SHP77 treated with DMSO at 0.1 percent for 48 hours (cell line): Measurements from ENCODE around the gene AREL1.

ENCODE experiments used
- DNase-seq: peaks from one replicate; lab custom pipeline; 2025; lab: John Stamatoyannopoulos, UW

The AREL1 gene

GRCh38 chr14:74635847-74636246, 77.0 kb downstream of the AREL1 start:
- no peak for DNase-seq

GRCh38 chr14:74634964-74635363, 77.9 kb downstream of the AREL1 start:
- DNase-seq = no peak

GRCh38 chr14:74634481-74634880, 78.4 kb downstream of the AREL1 start:
- DNase-seq = no peak

GRCh38 chr14:74630881-74631690, 81.8 kb downstream of the AREL1 start:
- no peak for DNase-seq

GRCh38 chr14:74628418-74628817, 84.5 kb downstream of the AREL1 start:
- no peak for DNase-seq

- DNase-seq = no peak
Measured at GRCh38 chr14:74627076-74627475, 85.8 kb downstream of the AREL1 start.

- no peak for DNase-seq
Measured at GRCh38 chr14:74622257-74622656, 90.6 kb downstream of the AREL1 start.

- no peak for DNase-seq
Measured at GRCh38 chr14:74621556-74621955, 91.3 kb downstream of the AREL1 start.

- no peak for DNase-seq
Measured at GRCh38 chr14:74620923-74621322, 92.0 kb downstream of the AREL1 start.

GRCh38 chr14:74620497-74620921, 92.4 kb downstream of the AREL1 start:
- no peak for DNase-seq

- DNase-seq = no peak
Measured at GRCh38 chr14:74619672-74620131, 93.2 kb downstream of the AREL1 start.

GRCh38 chr14:74618078-74618952, 94.6 kb downstream of the AREL1 start:
- no peak for DNase-seq

- DNase-seq = no peak
Measured at GRCh38 chr14:74616996-74617700, 95.7 kb downstream of the AREL1 start.

GRCh38 chr14:74616507-74616906, 96.4 kb downstream of the AREL1 start:
- no peak for DNase-seq

GRCh38 chr14:74615735-74616134, 97.1 kb downstream of the AREL1 start:
- no peak for DNase-seq

GRCh38 chr14:74614508-74615495, 98.1 kb downstream of the AREL1 start:
- no peak for DNase-seq

GRCh38 chr14:74613211-74613914, 99.5 kb downstream of the AREL1 start:
- no peak for DNase-seq

- DNase-seq = no peak
Measured at GRCh38 chr14:74612350-74613021, 100.4 kb downstream of the AREL1 start.

- no peak for DNase-seq
Measured at GRCh38 chr14:74611650-74612349, 101.1 kb downstream of the AREL1 start, which contains the start of gene LTBP2. TSS of gene LTBP2 (minus strand) at chr14:74612237. CDS start at chr14:74611944, 293 bp downstream.
